Calu3 (cell line): ENCODE data around the gene CABP1. TPM values are rescaled to one million over a fixed set of nuclear protein-coding genes. Genes with fewer than 3 reads are reported as not detected.

Experiments
- BruUV-seq: library from RNA; stranded (reverse); fragments of 400-500 nt; replicated peaks from 2 replicates; lab custom pipeline; 2021; lab: Mats Ljungman, UMichigan
- CTCF ChIA-PET: fragments of 300-600 bp; sonication (Branson Sonifier 250); formaldehyde crosslinking; loops from one replicate; lab custom pipeline; 2022; ENCODE audit warnings: antibody characterized with exemption; lab: Charles Lee
- DNase-seq: peaks from one replicate; pipeline ENCODE4 v3.0.0; 2022
- H3K27ac Mint-ChIP-seq: one replicate; pipeline ENCODE4 v1.8.0; 2022; ENCODE audit warnings: mixed read lengths; ENCODE audit not compliant: unreplicated experiment
- H3K27me3 Mint-ChIP-seq: one replicate; pipeline ENCODE4 v1.8.0; 2022; ENCODE audit warnings: mixed read lengths; ENCODE audit not compliant: unreplicated experiment
- H3K36me3 Mint-ChIP-seq: one replicate; pipeline ENCODE4 v1.8.0; 2022; ENCODE audit warnings: mild to moderate bottlenecking, moderate library complexity, mixed read lengths; ENCODE audit not compliant: insufficient read depth, unreplicated experiment
- H3K4me1 Mint-ChIP-seq: one replicate; pipeline ENCODE4 v1.8.0; 2022; ENCODE audit warnings: mild to moderate bottlenecking, low read depth, mixed read lengths; ENCODE audit not compliant: unreplicated experiment
- H3K4me3 Mint-ChIP-seq: one replicate; pipeline ENCODE4 v1.8.0; 2022; ENCODE audit warnings: mild to moderate bottlenecking, low read depth, moderate library complexity, mixed read lengths; ENCODE audit not compliant: unreplicated experiment
- H3K9me3 Mint-ChIP-seq: one replicate; pipeline ENCODE4 v1.8.0; 2022; ENCODE audit warnings: low read depth, mixed read lengths; ENCODE audit not compliant: unreplicated experiment
- intact Hi-C: fragments of 100-400 bp; cut with micrococcal nuclease; formaldehyde crosslinking; loops from one replicate; pipeline ENCODE4 v1.10.0; 2022; ENCODE audit not compliant: unreplicated experiment
- total RNA-seq: library from RNA; stranded (reverse); gene quantifications from 2 replicates; pipeline ENCODE4 v1.2.3, GENCODE V29; 2022
- TF ChIP-seq, protein P1 (sequence below): fragments of 200-600 bp; IDR thresholded peaks from one replicate; pipeline ENCODE4 v1.8.0; 2022; ENCODE audit warnings: antibody characterized with exemption; ENCODE audit not compliant: unreplicated experiment

Gene CABP1
- total RNA-seq, 1 experiment from 2014 or later: 0.14 TPM

DNA sequence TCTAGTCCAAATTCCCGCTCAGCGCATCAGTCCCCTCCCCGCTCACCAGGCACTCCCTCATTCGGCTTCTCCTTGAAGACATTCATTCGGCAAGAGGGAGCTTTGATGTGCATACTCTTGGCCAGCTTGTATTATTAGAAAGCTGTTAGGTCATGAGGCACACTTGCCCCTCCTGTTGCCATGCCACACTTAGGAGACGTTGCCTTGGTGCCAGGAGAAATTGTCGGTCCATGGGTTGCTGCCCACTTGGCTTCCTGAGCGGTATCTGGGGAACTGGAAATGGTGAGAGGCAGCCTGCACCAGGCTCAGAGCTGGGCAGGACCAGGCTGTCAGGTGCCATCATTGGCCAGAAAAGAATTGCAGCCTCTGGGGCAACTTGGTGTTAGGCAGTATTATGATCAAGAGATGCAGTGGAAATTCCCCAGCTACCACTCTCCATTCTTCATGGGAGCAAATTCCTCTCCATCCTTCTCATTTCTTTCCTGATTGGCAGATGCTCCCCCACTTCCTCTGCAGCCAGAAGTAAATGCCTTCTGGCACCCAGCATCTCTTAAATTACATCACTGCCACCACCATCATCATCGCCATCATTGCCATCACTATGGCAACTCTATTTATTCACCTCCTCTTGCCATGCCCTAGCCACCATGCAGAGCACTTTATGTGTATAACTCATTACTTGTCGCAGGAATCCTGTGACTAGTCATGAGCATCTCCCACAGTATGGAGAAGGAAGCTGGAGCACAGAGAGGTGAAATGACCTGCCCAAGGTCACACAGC, 12.4 kb downstream of the CABP1 start:
- CTCF ChIA-PET: no interaction called here
- DNase-seq: no peak
- H3K27ac Mint-ChIP-seq: no peak overlapping the region
- TF ChIP-seq, protein P1, sequence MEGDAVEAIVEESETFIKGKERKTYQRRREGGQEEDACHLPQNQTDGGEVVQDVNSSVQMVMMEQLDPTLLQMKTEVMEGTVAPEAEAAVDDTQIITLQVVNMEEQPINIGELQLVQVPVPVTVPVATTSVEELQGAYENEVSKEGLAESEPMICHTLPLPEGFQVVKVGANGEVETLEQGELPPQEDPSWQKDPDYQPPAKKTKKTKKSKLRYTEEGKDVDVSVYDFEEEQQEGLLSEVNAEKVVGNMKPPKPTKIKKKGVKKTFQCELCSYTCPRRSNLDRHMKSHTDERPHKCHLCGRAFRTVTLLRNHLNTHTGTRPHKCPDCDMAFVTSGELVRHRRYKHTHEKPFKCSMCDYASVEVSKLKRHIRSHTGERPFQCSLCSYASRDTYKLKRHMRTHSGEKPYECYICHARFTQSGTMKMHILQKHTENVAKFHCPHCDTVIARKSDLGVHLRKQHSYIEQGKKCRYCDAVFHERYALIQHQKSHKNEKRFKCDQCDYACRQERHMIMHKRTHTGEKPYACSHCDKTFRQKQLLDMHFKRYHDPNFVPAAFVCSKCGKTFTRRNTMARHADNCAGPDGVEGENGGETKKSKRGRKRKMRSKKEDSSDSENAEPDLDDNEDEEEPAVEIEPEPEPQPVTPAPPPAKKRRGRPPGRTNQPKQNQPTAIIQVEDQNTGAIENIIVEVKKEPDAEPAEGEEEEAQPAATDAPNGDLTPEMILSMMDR: no peak
- intact Hi-C loops: no loop called here
- BruUV-seq: no TSS peak
- no peaks in the 10 kb centered on the region for H3K36me3 Mint-ChIP-seq
- H3K27me3 Mint-ChIP-seq: peaks cover 76% of the 10 kb centered on the region
- H3K4me1 Mint-ChIP-seq: peaks cover 17% of the 10 kb centered on the region
- no peaks in the 10 kb centered on the region for H3K9me3 Mint-ChIP-seq
- H3K4me3 Mint-ChIP-seq: no peak overlapping the region

DNA sequence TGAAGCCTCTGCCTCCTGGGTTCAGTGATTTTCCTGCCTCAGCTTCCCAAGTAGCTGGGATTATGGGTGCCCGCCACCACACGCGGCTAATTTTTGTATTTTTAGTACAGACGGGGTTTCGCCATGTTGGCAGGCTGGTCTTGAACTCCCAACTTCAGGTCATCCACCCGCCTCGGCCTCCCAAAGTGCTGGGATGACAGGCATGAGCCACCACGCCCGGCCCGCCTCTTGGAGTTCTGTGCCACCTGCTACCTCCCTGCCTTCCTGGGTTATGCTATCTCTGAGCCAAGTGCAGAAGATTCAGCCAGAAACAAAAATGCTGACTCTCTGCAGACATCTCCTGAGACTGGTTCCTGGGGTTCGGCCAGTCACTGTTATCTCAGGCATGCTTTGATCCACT, 13.2 kb downstream of the CABP1 start:
- BruUV-seq: no TSS peak
- peaks cover 15% of the 10 kb centered on the region for H3K4me1 Mint-ChIP-seq
- H3K4me3 Mint-ChIP-seq: no peak overlapping the region
- H3K27me3 Mint-ChIP-seq: peaks cover 68% of the 10 kb centered on the region
- intact Hi-C loops: no loop called here
- H3K9me3 Mint-ChIP-seq: no peaks in the 10 kb centered on the region
- CTCF ChIA-PET: no interaction called here
- no peaks in the 10 kb centered on the region for H3K36me3 Mint-ChIP-seq
- DNase-seq: no peak
- H3K27ac Mint-ChIP-seq: no peak overlapping the region
- TF ChIP-seq, protein P1: no peak

DNA sequence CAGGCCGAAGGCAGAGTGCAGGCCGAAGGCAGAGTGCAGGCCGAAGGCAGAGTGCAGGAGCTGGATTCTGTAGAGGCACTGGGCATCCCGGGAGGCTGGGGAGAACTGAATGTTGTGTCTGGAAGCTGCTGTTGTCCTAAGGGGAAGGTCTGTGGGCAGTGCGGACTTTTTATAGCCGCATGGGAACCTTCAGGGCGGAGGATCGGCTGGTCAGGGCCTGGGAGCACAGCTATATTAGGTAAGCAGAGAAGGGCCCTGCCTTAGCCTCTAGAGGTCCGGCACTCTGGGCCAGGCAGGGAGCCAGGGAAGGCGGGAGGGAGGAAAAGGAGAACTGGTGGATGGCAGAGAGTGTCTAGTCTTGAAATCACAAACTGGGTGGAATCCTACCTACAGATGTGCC, 14.2 kb downstream of the CABP1 start:
- Mint-ChIP-seq H3K27ac (no peak overlapping the region), H3K4me3 (no peak overlapping the region), H3K36me3 (no peaks in the 10 kb centered on the region), H3K9me3 (no peaks in the 10 kb centered on the region), H3K4me1 (peaks cover 8% of the 10 kb centered on the region), H3K27me3 (peaks cover 58% of the 10 kb centered on the region)
- no TSS peak for BruUV-seq
- TF ChIP-seq, protein P1: no peak
- CTCF ChIA-PET: no interaction called here
- intact Hi-C loops: no loop called here
- no peak for DNase-seq

DNA sequence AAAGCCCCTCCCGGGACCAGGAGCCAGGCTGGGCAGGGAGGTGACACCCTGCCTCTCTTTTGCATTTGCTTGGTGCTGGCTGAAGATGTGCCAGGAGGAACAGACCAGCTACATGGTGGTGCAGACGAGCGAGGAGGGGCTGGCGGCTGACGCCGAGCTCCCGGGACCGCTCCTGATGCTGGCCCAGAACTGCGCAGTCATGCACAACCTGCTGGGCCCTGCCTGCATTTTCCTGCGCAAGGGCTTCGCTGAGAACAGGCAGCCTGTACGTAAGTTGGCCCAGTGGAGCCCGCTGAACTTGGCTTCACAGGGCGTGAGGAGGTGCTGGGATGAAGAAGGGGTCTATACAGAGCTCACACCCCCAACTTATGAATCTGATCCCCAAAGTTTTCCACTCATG, 15.6 kb downstream of the CABP1 start:
- H3K4me1 Mint-ChIP-seq: peaks cover 8% of the 10 kb centered on the region
- intact Hi-C loops: no loop called here
- CTCF ChIA-PET: no interaction called here
- TF ChIP-seq, protein P1: no peak
- no peak overlapping the region for H3K27ac Mint-ChIP-seq
- peaks cover 44% of the 10 kb centered on the region for H3K27me3 Mint-ChIP-seq
- BruUV-seq: no TSS peak
- DNase-seq: no peak
- H3K4me3 Mint-ChIP-seq: no peak overlapping the region
- H3K9me3 Mint-ChIP-seq: no peaks in the 10 kb centered on the region
- no peaks in the 10 kb centered on the region for H3K36me3 Mint-ChIP-seq
